Measurements from ENCODE around the gene CNKSR3.

The CNKSR3 gene

DNA sequence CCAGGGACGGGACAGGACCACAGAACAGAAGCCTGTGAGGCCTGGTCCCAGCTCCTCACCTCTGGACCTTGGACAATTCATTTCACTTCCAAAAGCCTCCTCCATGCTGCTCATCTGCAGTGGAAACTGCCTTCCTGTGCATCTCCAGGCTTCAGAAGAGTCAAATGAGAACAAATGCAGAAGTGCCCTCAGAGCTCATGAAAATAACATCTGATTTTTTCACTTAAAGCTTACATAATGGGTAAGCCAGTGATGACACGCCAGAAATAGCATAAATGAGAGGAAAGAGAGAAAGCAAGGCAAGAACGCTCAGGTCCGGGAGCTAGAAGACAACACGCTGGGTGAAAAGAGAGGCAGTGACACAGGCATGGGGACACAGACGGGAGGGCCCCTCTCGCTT, 7.9 kb downstream of the CNKSR3 start:
- no peak for DNase-seq (ENCODE audit: low read depth)

DNA sequence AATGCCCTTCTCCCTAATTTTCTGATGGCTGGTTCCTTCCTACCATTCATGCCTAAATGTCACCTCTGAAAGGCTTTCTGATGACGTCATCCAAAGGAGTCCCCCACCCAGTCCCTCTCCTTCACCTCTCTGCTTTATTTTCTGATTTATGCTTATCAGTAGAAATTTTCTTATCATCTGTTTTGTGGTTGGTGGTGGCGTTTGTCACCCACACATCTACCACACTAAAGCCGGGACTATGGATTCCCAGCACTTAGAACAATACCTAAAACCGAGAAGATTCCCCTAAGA, 9.0 kb downstream of the CNKSR3 start:
- no peak for DNase-seq (ENCODE audit: low read depth)

DNA sequence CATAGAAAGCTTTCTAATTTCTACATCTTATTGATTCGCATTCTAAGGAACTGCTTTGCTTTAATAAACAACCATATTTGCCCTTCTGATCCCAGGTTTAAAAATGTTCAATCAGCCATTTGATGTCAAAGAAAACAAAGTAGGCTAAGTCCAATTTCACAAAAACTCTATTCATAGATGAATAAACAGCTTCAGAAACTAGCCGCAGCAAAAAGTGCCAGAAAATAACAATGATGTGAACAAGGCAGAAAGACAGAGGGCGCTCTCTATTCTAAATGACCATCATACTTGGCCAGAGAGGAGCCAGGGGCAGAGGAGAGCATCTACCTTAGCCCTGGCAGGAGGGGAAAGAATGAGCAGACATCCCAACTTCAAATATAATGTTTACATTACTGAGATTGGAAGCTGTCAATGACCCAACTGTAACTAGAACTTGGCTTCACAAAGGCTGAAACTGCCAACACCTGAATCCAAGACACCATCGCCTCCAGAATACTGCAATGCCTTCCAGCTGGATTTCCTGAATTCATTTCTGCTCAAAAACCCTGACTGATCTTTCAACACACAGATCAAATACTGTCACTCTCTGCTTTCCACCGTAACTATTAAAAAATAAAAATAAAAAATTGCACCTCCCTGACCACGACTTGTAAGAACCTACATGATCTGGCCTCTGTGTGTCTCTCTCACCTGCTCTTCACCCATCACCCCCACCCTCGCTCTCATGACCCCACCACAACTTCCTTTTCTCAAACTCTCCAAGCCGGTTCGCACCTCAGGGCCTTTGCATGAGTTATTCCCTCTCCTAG, 9.5 kb downstream of the CNKSR3 start:
- no peak for DNase-seq (ENCODE audit: low read depth)

DNA sequence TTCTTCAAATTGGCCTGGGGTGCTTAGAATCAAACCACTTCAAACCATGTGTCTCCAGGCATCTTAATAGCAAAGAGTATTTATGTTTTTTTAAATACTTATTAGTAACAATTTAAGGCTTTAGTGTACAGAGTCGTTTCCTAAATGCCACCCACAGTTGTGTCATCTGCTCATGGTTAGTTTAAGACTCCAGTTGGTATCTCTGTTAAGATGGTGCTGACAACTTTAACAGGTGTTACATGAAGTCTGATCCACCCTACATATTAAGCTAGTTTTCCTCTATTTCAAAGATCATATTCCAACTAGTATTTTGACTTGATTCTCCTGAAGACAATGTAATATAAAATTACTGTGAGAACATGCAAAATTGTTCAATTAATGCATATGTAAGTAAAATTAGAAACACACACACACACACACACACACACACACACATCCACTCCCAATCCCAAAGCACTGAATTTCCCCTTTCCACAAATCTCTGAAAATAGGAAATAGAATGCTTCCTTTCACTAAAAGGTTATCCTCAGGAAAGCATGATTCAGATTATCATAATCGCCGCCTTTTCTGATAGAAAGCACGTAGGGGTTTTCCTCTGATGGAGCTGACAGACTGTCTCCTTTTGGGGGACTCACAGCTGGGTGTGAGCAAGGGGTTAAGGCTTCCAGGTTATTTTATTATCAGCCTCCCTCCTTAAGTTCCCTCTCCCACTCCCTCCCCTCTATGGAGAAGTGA, 10.5 kb downstream of the CNKSR3 start:
- DNase-seq (ENCODE audit: low read depth): no peak

DNA sequence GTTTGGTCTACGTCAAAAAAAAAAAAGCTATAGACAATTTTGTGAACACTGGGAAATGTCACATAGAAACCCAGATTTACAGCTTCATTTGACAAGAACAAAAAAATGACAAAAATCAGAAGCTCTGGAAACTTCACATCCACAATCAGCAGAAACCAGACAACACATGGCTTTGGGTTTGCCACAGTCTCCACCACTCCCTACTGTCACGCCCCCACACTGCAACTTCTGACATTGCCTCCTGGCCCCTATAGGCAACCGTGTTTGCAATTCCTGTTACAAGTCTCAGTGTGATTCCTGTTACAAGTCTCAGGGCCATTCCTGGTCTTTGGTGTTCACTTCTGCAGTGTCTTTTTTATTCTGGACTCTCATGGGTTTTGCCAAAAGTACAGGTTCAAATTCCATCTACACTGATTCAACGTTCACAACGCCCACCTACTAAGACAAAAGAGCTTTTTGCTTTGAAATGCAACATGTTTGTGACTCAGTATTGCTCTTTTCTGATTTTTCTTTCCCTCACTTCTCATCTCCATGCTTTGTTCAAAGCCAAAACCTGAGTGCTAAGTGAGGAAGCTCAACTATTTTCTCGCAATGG, 12.0 kb downstream of the CNKSR3 start:
- no peak for DNase-seq (ENCODE audit: low read depth)

DNA sequence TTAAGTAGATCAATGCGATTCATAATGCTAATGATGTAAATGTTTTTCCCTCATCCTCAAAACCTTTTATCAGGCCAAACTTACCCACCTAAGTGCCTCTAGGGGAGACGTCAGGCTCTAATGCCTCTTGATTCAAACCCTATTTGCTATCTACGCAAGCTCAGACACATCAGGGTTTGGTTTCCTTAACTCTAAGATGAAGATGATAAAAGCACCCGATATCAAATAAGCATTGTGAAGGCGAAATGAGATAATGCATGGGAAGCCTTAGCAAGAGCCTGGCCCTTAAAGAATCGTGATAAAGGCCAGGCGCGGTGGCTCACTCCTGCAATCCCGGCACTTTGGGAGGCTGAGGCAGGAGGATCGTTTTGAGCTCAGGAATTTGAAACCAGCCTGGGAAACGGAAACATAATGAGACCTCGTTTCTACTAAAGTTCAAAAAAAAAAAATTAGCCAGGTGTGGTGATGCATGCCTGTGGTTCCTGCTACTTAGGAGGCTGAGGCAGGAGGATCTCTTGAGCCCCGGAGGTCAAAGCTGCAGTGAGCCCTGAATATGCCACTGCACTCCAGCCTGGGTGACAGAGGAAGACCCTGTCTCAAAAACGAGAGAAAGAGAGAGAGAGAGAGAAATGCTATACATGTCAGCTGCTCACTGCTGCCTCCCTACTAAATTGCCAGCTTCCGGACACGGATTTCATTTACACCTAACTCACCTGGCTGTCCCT, 13.5 kb downstream of the CNKSR3 start:
- DNase-seq (ENCODE audit: low read depth): no peak

DNA sequence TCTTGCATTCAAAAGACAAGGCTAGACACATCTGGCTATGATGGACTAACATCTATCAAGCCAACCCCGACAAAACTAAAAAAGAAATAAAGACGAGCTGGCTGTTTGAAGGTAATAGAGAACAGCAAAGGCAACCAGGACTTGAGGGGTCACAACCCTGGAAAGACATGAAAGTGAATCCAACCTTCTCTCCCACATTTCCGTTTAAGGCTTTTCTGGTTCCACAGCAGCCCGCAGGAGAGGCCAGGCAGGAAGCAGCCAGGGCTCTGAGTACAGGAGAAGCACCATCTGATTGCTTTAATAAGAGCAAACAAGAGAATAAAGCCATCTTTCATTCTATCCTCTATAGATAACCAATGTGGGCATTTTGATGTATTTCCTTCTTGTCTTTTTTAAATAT, 14.3 kb downstream of the CNKSR3 start:
- DNase-seq (ENCODE audit: low read depth): no peak

DNA sequence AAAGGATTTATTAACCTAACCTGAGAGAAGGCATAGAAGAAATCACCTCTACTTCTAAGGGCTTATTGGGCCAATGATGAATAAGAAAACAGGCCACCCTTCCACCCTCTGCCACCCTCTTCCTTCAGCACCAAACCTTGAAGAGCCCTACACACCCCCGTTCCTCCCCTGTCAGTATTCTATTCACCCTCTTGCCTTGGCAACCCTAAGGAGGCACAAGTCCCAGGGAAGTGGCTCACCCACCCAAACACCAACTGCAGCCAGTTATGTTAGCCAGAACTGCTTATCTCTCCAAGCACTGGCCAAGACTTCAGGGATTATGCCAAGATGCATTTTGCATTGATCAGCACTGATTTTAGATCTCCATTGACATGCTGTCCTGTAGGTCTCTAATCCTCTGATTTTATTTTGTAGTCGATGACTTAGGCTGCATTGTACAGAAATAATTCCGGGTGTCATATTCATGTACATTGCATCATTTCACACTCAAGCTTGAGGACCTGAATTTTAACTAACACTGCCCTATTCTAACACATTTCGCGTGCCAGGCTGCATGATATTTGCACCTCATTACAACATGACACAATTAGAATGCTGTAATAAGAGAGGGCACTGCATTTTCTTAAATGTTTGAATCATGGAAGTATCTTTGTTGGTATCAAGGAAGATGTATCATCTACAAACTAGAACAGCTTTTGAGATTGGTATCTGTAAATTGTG, 15.7 kb downstream of the CNKSR3 start:
- DNase-seq (ENCODE audit: low read depth): no peak

DNA sequence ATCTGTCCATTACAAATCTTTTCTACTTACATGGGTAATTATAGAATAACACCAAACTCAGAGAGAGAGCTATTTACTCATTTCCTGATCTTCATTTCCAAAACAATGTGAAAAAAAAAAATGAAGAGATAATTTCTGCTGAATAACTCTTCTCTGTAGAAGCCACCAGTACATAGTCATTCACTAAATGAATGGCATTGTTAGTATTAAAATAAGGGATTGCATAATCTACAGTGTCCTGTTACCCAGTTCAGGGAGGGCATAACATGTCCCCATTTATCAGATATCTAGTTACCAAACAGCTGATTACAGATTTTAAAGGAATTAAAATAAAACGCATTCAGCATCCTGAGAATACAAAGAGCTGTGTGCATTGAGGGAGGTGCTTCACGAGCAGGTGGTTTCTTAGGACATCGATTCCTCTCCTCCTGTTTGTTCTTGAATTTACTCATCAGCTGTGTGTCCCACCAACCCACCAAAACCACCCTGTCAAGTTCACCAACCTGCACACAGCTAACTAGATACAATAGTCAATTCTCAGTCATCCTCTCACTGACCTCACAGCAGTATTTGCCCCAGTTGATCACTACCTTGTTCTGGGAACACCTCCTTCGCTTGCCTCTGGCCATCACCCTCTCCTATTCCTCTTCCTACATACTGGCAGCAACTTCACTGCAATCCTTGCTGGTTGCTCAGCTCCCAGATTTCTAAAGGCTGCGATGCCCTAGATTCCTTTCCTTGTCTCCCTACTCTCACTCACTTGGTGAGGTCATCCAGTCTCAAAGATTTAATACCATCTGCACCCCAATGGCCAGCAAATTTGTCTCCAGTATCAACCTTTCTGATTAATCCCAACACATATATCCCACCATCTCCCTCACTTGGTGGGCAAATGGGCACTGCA, 18.7 kb downstream of the CNKSR3 start:
- no peak for DNase-seq (ENCODE audit: low read depth)

DNA sequence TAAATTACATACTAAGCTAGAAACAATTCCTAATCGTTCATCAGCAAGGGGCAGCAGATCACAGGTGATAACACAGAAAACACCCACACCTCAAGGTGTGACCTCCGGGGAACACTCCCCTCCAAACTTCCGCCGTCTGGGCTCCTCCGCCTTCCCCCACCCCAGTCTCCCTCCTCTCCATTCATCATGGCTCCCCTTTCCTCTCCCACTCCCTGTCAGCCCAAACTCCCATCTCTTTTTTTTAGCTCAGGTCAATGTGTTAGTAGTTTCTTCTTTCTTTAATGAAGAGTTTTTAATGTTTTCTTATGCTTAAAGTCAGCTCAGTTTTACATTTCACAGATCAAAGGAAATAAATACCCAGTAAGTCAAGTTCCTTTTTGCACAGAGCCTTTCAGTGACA, 20.7 kb downstream of the CNKSR3 start:
- no peak for DNase-seq (ENCODE audit: low read depth)

DNA sequence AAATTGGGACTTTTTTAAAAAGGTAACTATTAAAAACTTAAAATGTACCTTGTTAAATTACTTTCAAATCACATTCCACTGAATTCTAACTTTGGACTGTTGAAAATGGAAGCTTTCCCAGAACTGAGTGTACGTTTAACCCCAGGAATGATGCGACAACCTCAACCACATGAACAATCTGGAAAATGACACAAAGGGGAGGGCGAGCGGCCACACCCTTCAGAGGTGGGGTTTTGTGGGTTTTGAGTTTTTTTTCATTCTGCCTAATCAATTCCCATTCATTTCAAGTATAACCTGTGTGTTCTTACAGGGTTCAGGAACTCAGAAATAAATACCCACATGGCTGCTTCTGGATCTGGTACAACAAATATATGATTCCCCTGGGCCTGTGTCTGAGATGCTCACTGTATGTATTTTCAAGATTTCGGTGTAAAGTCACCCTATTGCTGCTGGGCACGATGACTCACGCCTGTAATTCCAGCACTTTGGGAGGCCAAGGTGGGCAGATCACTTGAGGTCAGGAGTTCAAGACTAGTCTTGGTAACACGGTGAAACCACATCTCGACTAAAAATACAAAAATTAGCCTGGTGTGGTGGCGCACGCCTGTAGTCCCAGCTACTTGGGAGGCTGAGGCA, 21.6 kb downstream of the CNKSR3 start:
- no peak for DNase-seq (ENCODE audit: low read depth)

DNA sequence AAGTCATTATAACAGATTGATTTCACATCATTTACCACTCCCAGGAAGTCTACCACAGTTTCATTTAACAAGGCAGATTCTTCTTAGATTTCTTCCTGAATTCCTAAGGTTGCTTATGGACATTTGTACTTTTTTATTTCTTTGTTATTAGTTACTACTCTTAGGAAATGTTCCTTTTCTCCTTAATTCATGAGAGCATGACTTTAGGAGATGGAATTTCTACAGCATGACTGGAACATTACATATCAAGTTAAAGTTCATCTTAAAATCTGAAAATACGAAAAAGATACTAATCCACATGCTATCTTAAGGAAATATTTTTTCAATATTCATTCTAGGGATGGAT, 22.3 kb downstream of the CNKSR3 start:
- DNase-seq (ENCODE audit: low read depth): no peak

DNA sequence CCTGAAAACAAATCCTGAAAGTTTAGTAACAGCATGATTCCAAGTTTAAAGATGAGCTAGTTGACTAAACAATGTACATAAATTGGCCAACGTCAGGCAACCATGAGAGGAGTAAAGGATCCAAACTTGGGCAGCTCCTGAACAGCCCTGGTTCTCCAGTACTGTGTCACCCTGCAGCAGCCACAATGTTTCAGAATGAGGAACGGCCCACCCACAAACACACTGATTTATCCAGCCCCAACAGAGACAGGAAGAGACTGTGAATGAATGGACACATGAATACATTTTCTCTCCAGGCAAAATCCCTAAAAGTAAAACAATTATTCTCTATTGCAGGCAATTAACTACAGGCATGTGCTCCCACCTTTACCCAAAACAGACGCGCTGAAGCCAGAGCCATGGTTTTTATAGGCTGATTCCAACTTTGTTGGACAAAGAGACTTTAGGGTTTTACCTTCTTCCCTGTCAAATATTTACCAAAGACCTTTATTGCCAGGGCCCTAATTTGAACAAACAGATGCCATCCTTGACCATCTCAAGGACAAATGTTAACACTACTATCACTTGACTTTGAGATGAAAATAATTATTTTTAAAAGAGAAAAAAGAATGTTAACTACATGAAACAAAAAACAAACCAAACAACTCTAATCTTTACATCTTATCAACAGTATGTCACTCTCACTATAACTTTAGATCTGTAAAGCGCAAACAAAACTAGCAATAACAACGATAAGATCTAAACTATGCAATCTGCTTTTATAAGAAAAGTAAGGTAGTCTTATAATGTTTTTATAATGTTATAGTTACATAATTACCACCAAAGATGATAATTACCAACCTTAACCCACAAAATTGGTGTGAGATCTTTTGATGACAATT, 22.9 kb downstream of the CNKSR3 start:
- DNase-seq (ENCODE audit: low read depth): no peak

DNA sequence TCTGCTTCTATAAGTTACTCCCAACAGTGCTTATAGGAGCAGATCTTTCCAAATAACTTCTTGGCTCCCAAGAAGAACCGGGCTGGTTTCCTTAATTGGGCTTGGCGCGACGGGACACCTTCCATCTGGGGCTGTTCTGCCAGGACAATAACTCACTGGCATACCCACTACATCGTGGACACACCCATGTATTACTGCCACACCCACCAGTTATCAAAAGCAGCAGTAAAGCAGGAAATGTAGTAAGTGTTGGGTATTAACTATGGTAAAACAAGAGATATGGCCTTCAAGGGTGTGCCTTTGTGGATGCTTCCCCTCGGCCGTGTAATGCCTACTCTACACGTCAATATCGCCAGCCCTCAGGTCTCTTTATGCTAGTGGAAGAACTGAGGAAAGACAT, 24.7 kb downstream of the CNKSR3 start:
- no peak for DNase-seq (ENCODE audit: low read depth)

DNA sequence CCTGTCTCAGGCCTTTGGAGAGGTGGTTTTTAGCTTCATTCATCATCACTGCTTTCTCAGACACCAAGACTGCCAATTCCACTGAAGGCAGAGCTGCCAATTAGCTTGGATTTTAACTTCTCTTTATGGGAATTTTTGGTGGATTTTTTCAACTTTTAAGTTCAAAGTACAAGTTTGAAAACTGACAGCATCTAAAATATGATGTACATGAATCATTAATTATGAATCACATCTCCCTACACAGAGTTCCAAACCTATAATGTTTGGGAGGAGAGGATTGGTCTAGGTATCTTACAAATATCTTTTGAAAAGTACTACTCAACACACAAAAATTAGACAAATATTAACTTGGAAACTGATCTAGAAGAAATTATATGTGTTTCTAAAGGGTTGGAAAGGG, 25.5 kb downstream of the CNKSR3 start:
- DNase-seq (ENCODE audit: low read depth): no peak

DNA sequence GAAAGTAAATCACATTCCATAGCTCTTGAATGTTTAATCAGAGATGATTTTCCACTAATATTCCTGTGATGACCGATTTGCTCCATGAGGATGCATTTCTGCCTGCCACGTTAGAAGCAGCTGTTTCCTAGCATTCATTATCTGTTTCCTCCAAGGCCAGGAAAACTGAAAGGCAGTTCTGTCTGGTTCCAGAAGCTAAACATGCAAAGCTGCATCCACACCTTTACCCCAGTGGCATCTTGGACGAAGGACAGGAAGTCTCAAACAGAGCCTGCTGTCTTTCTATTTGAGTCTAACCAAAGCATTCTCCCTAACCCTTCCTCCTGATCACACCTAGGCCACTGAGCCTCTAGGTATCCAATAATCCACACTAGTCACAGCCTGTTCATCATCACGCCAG, 27.6 kb downstream of the CNKSR3 start:
- DNase-seq (ENCODE audit: low read depth): no peak

DNA sequence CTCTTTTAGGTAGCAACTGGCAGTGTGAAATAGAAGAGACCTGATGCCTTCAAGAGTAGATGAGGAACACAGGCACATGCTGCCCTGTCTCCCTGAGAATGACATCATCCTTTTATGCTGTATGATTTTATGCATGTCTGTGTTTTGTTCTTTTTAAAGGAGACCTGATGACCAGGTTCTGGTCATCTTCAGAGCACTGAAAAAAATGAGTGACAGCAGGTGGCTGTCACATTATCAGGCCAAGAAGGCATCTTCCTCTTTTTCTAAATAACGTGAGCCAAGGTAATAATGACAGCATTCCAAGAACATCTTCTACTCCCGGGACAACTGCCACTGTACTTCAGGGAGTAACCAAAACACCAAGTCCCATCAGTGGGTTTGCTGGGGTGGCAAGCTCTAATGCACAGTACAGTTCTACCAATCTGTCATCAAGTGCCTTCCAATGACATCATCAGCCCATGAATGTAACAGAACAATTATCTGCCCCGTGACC, 28.9 kb downstream of the CNKSR3 start:
- no peak for DNase-seq (ENCODE audit: low read depth)

DNA sequence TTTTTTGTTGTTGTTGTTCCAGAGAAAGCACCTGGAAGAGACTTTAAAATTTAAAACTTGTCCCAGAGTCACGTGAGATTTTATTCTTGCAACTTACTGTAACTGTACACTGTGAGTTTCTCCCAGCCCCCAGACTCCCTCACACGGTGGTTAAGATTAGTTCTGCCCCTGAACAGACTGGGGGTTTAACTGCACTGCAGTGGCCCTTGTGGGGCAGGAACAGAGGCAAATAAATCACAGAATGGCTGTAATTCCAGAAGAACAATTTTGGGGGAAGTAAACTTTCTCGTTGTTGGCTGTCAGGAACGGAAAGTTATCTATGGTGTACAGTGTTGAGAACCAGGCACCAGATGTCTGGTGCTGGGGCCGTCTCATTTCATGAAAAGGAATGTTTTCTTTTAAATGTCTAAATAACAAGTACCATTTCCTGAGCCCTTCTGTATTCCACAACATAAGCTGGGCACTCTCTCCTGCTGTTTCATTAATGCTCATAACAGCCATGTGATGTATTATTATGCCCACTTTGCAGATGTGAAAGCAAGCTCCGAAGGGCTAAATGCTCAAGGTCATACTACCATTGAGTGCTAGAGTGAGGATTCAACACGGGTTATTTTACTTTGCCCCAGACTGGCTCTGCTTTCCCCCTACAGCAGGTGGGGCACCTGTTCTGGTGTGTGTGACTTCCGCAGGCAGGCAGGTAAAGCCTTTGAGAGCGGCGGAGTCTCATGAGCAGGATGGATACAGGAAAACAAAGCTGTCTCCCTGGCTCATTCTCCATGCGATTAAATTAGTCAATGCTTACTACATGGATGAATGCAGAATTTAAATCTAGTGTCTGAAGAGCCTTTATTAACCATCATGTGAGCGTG, 30.5 kb downstream of the CNKSR3 start:
- DNase-seq (ENCODE audit: low read depth): no peak
